ENCODE data around the gene CCSER2.
"Not testable (repeated sequence)": the region's sequence is repeated elsewhere in the genome, so short reads cannot be mapped to it uniquely, and the experiment has no call there.

CCSER2 gene

GRCh38 chr10:84328418-84329195 lies at the start of gene CCSER2:
CCSER2 (plus strand) TSS chr10:84328589; CDS start chr10:84371053, 42,464 bp downstream.
- no peak for DNase-seq (ENCODE audit: low read depth, low spot score)
- in situ Hi-C loops (cut with HindIII; ENCODE audit: low sequenced_read_pairs), result no loop called here
- H3K4me3 ChIP-seq (ENCODE audit: low read depth, low read length), result peak within 1 kb of the TSS; percentile 58
- no peak for TF ChIP-seq CTCF (IDR thresholded peaks at IDR 0.05; ENCODE audit: low read depth, low read length)

GRCh38 chr10:84279876-84280475 lies 48.4 kb upstream of the CCSER2 start:
- H3K4me3 ChIP-seq (ENCODE audit: low read depth, low read length); DNase-seq (ENCODE audit: low read depth, low spot score); in situ Hi-C loops (cut with HindIII; ENCODE audit: low sequenced_read_pairs): not testable (repeated sequence)

- in situ Hi-C loops (cut with HindIII; ENCODE audit: low sequenced_read_pairs), result no loop called here
- H3K4me3 ChIP-seq (ENCODE audit: low read depth, low read length), result no peak overlapping the region
- DNase-seq (ENCODE audit: low read depth, low spot score), result no peak
- TF ChIP-seq CTCF (IDR thresholded peaks at IDR 0.05; ENCODE audit: low read depth, low read length), result no peak
Measured at GRCh38 chr10:84286695-84287094, 41.7 kb upstream of the CCSER2 start.

GRCh38 chr10:84288151-84288550 lies 40.2 kb upstream of the CCSER2 start:
- in situ Hi-C loops (cut with HindIII; ENCODE audit: low sequenced_read_pairs), result no loop called here
- H3K4me3 ChIP-seq (ENCODE audit: low read depth, low read length), result no peak overlapping the region
- DNase-seq (ENCODE audit: low read depth, low spot score), result no peak
- TF ChIP-seq CTCF (IDR thresholded peaks at IDR 0.05; ENCODE audit: low read depth, low read length), result no peak

- no peak for DNase-seq (ENCODE audit: low read depth, low spot score)
- in situ Hi-C loops (cut with HindIII; ENCODE audit: low sequenced_read_pairs), result no loop called here
- H3K4me3 ChIP-seq (ENCODE audit: low read depth, low read length), result no peak overlapping the region
- no peak for TF ChIP-seq CTCF (IDR thresholded peaks at IDR 0.05; ENCODE audit: low read depth, low read length)
Measured at GRCh38 chr10:84289521-84290200, 38.7 kb upstream of the CCSER2 start.

GRCh38 chr10:84290235-84290634 lies 38.2 kb upstream of the CCSER2 start:
- DNase-seq (ENCODE audit: low read depth, low spot score), result no peak

More at GRCh38 chr10:84290235-84290634, 38.2 kb upstream of the CCSER2 start:
- in situ Hi-C loops (cut with HindIII; ENCODE audit: low sequenced_read_pairs), result no loop called here
- TF ChIP-seq CTCF (IDR thresholded peaks at IDR 0.05; ENCODE audit: low read depth, low read length), result no peak
- no peak overlapping the region for H3K4me3 ChIP-seq (ENCODE audit: low read depth, low read length)

Data from astrocyte of the spinal cord (primary cell).